GM23338 (cell line): ENCODE data around the gene GGCX.

Experiments used
- CREB1 ChIP-seq: fragments of 250-450 bp; sonication (Bioruptor Pico); IDR thresholded peaks from 2 replicates; pipeline ENCODE4 v1.5.0; 2020; ENCODE audit warnings: low read depth, mild to moderate bottlenecking, moderate library complexity
- EZH2 ChIP-seq: fragments of 200-600 bp; sonication (generic); IDR thresholded peaks from one replicate; pipeline ENCODE4 v1.8.0; 2017; ENCODE audit warnings: antibody characterized with exemption, mild to moderate bottlenecking, low read depth; ENCODE audit not compliant: unreplicated experiment
- EZH2phosphoT487 ChIP-seq: fragments of 200-600 bp; sonication (generic); IDR thresholded peaks from one replicate; pipeline ENCODE4 v1.8.1; 2018; ENCODE audit warnings: antibody characterized with exemption; ENCODE audit not compliant: unreplicated experiment
- POLR2AphosphoS5 ChIP-seq: IDR thresholded peaks from 2 replicates; pipeline ENCODE4 v1.6.1; 2016; ENCODE audit warnings: antibody characterized with exemption, low read depth
- ZNF114 ChIP-seq: fragments of 250-450 bp; sonication (Bioruptor Pico); IDR thresholded peaks from 2 replicates; pipeline ENCODE4 v1.5.0; 2020; ENCODE audit warnings: mild to moderate bottlenecking, moderate library complexity
- ZNF331 ChIP-seq: fragments of 250-450 bp; sonication (Bioruptor Pico); IDR thresholded peaks from 2 replicates; pipeline ENCODE4 v1.5.0; 2020; ENCODE audit warnings: low read depth, mild to moderate bottlenecking, moderate library complexity
- TF ChIP-seq, protein P1 (sequence below), 2 experiments: fragments of 200-600 bp in 1 of 2; sonication (generic) in 1 of 2; conservative IDR thresholded peaks; 2 replicates each; pipeline versions ENCODE4 v1.5.1 to v1.6.1; 2016 to 2017; ENCODE audit warnings: antibody characterized with exemption in 2 of 2, low read depth in 2 of 2, mild to moderate bottlenecking in 2 of 2, moderate library complexity in 1 of 2
- TF ChIP-seq, protein P2 (sequence below): IDR thresholded peaks from one replicate; pipeline ENCODE4 v1.6.1; 2018; ENCODE audit warnings: antibody characterized with exemption; ENCODE audit not compliant: unreplicated experiment

DNA sequence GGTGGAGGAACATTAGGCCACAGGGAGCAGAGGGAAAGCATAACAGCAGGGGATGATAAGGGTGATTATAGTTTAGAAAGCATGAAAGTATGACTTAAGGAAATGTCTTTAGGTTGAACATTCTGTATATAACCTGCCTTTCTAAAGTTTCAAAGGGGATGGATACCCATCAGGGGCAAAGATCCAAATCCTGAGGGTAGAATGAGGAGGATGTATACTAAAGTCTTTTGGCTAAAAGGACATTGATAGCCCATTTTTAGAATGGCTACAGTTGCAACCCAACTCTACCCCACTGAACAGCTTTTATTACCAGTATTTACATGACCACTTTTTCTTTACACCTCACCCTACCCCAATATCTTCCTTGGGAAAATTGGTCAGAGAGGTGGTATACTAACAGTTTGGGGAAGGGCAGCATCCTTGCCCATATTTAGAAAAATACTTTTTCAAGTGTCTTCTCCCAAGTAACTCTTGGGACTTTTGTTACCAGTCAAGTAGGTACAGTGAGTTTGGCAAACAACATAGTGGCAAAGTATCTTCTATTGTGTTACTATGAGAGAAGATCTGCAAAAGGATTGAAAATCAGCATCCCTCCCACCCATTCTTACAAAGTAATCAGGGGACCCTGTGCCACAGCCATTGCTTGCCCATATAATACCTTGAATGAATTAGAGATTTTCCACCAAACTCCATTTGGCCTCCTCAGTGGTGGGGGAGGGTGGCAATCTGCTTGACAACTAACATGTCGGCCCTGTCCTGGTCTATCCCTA, 14.0 kb downstream of the GGCX start:
- TF ChIP-seq, protein P1, sequence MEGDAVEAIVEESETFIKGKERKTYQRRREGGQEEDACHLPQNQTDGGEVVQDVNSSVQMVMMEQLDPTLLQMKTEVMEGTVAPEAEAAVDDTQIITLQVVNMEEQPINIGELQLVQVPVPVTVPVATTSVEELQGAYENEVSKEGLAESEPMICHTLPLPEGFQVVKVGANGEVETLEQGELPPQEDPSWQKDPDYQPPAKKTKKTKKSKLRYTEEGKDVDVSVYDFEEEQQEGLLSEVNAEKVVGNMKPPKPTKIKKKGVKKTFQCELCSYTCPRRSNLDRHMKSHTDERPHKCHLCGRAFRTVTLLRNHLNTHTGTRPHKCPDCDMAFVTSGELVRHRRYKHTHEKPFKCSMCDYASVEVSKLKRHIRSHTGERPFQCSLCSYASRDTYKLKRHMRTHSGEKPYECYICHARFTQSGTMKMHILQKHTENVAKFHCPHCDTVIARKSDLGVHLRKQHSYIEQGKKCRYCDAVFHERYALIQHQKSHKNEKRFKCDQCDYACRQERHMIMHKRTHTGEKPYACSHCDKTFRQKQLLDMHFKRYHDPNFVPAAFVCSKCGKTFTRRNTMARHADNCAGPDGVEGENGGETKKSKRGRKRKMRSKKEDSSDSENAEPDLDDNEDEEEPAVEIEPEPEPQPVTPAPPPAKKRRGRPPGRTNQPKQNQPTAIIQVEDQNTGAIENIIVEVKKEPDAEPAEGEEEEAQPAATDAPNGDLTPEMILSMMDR (conservative IDR thresholded peaks at IDR 0.05; ENCODE audit: low read depth in 2 of 2): no peak
- no peak for TF ChIP-seq EZH2phosphoT487
- TF ChIP-seq, protein P2, sequence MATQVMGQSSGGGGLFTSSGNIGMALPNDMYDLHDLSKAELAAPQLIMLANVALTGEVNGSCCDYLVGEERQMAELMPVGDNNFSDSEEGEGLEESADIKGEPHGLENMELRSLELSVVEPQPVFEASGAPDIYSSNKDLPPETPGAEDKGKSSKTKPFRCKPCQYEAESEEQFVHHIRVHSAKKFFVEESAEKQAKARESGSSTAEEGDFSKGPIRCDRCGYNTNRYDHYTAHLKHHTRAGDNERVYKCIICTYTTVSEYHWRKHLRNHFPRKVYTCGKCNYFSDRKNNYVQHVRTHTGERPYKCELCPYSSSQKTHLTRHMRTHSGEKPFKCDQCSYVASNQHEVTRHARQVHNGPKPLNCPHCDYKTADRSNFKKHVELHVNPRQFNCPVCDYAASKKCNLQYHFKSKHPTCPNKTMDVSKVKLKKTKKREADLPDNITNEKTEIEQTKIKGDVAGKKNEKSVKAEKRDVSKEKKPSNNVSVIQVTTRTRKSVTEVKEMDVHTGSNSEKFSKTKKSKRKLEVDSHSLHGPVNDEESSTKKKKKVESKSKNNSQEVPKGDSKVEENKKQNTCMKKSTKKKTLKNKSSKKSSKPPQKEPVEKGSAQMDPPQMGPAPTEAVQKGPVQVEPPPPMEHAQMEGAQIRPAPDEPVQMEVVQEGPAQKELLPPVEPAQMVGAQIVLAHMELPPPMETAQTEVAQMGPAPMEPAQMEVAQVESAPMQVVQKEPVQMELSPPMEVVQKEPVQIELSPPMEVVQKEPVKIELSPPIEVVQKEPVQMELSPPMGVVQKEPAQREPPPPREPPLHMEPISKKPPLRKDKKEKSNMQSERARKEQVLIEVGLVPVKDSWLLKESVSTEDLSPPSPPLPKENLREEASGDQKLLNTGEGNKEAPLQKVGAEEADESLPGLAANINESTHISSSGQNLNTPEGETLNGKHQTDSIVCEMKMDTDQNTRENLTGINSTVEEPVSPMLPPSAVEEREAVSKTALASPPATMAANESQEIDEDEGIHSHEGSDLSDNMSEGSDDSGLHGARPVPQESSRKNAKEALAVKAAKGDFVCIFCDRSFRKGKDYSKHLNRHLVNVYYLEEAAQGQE: no peak
- no peak for TF ChIP-seq EZH2
- no peak for TF ChIP-seq POLR2AphosphoS5
- TF ChIP-seq CREB1 (CRISPR knock-in tag): no peak
- no peak for TF ChIP-seq ZNF331 (CRISPR knock-in tag)
- TF ChIP-seq ZNF114 (CRISPR knock-in tag): no peak
